ENCODE data around the gene SLC2A11. TPM values are rescaled to one million over a fixed set of nuclear protein-coding genes. Genes with fewer than 3 reads are reported as not detected.

Gene SLC2A11
- total RNA-seq (10 to 100 TPM; 21.8 to 22.7 TPM), polyA plus RNA-seq (ENCODE audit: insufficient read depth, low read depth, low replicate concordance) (14.3 TPM)
- long read RNA-seq, donor 1, partial matches to known transcripts = 0 of 1 reads
- long read RNA-seq, donor 1, other reads (novel, unspliced or antisense) = 0 of 1 reads
- long read RNA-seq, donor 2 = 0 reads

- H3K36me3 ChIP-seq (ENCODE audit: low read depth, missing control alignments) = no peaks in the 10 kb centered on the region
- peak within 1 kb of the TSS; percentile 91 to 93 for H3K27ac ChIP-seq
- H3K4me1 ChIP-seq = peaks cover 12% of the 10 kb centered on the region
- no peak for TF ChIP-seq POLR2A (IDR thresholded peaks at IDR 0.05)
- TF ChIP-seq CTCF (IDR thresholded peaks at IDR 0.05) = peak in 2 of 3 experiments; percentile 18 to 42
- no peaks in the 10 kb centered on the region for H3K9me3 ChIP-seq
- 1% methylated on average over 50 to 57 of the region's 60 CpGs for WGBS, 2 donors
- intact Hi-C loops (cut with DNase I; ENCODE audit: low total_unique reads) = no loop called here
- peak within 1 kb of the TSS; percentile 72 to 74 for H3K4me3 ChIP-seq
- DNase-seq = peak; percentile 97
- no peaks in the 10 kb centered on the region for H3K27me3 ChIP-seq
Observed at GRCh38 chr22:23857606-23858483, at the start of gene SLC2A11. Gene SLC2A11 (plus strand): TSS chr22:23857875. CDS start chr22:23858000, 125 bp downstream.

- Histone ChIP-seq H3K36me3 (ENCODE audit: low read depth, missing control alignments) (no peaks in the 10 kb centered on the region), H3K27ac (no peak overlapping the region), H3K4me1 (no peaks in the 10 kb centered on the region), H3K27me3 (no peaks in the 10 kb centered on the region), H3K9me3 (no peaks in the 10 kb centered on the region), H3K4me3 (no peak overlapping the region)
- intact Hi-C loops (cut with DNase I; ENCODE audit: low total_unique reads) = no loop called here
- DNase-seq = no peak
- WGBS, 2 donors = 96 to 98% methylated on average over 4 of the region's 4 CpGs
- TF ChIP-seq CTCF (IDR thresholded peaks at IDR 0.05) (no peak), POLR2A (IDR thresholded peaks at IDR 0.05) (no peak)
Observed at GRCh38 chr22:23812378-23812777, 45.3 kb upstream of the SLC2A11 start.

- Histone ChIP-seq H3K9me3 (no peaks in the 10 kb centered on the region), H3K4me3 (no peak overlapping the region), H3K36me3 (ENCODE audit: low read depth, missing control alignments) (no peaks in the 10 kb centered on the region), H3K27ac (no peak overlapping the region), H3K4me1 (no peaks in the 10 kb centered on the region), H3K27me3 (no peaks in the 10 kb centered on the region)
- intact Hi-C loops (cut with DNase I; ENCODE audit: low total_unique reads) = no loop called here
- DNase-seq = no peak
- TF ChIP-seq CTCF (IDR thresholded peaks at IDR 0.05) = no peak
- no peak for TF ChIP-seq POLR2A (IDR thresholded peaks at IDR 0.05)
- 72 to 81% methylated on average over 9 to 10 of the region's 10 CpGs for WGBS, 2 donors
Observed at GRCh38 chr22:23815541-23816155, 42.0 kb upstream of the SLC2A11 start.

GRCh38 chr22:23816156-23816976 is 41.3 kb upstream of the SLC2A11 start:
- DNase-seq = no peak
- WGBS, 2 donors = 84 to 92% methylated on average over 7 to 18 of the region's 18 CpGs
- H3K36me3 ChIP-seq (ENCODE audit: low read depth, missing control alignments) = no peaks in the 10 kb centered on the region
- no peak overlapping the region for H3K27ac ChIP-seq
- H3K27me3 ChIP-seq = no peaks in the 10 kb centered on the region
- H3K9me3 ChIP-seq = no peaks in the 10 kb centered on the region
- no peak for TF ChIP-seq POLR2A (IDR thresholded peaks at IDR 0.05)
- TF ChIP-seq CTCF (IDR thresholded peaks at IDR 0.05) = no peak
- no peaks in the 10 kb centered on the region for H3K4me1 ChIP-seq
- no peak overlapping the region for H3K4me3 ChIP-seq
- intact Hi-C loops (cut with DNase I; ENCODE audit: low total_unique reads) = no loop called here
